HG03139 (cell line): Measurements from ENCODE around the gene DOK5.

Source experiments
- ATAC-seq: cut with Tn5 transposase; IDR thresholded peaks from one replicate; pipeline ENCODE4 v1.9.1; 2021; ENCODE audit not compliant: unreplicated experiment

DOK5 gene

GRCh38 chr20:54512694-54513093 is 37.3 kb downstream of the DOK5 start:
- ATAC-seq, result no peak

GRCh38 chr20:54514028-54514607 is 38.7 kb downstream of the DOK5 start:
- ATAC-seq, result no peak

- no peak for ATAC-seq
These were observed 40.6 kb downstream of the DOK5 start for GRCh38 chr20:54515793-54516628.

- no peak for ATAC-seq
These were observed 42.0 kb downstream of the DOK5 start for GRCh38 chr20:54517241-54517975.

- ATAC-seq, result no peak
These were observed 49.5 kb downstream of the DOK5 start for GRCh38 chr20:54524849-54525248.

- no peak for ATAC-seq
These were observed 50.7 kb downstream of the DOK5 start for GRCh38 chr20:54525916-54526590.

- no peak for ATAC-seq
These were observed 51.4 kb downstream of the DOK5 start for GRCh38 chr20:54526801-54527200.

- ATAC-seq, result no peak
These were observed 57.2 kb downstream of the DOK5 start for GRCh38 chr20:54532573-54532972.

GRCh38 chr20:54534101-54534500 is 58.7 kb downstream of the DOK5 start:
- no peak for ATAC-seq

GRCh38 chr20:54535033-54535432 is 59.6 kb downstream of the DOK5 start:
- no peak for ATAC-seq

- ATAC-seq, result no peak
These were observed 60.4 kb downstream of the DOK5 start for GRCh38 chr20:54535746-54536145.

- ATAC-seq, result no peak
These were observed 64.2 kb downstream of the DOK5 start for GRCh38 chr20:54539521-54540046.

GRCh38 chr20:54543369-54543768 is 68.0 kb downstream of the DOK5 start:
- no peak for ATAC-seq

- no peak for ATAC-seq
These were observed 70.4 kb downstream of the DOK5 start for GRCh38 chr20:54545676-54546358.

- no peak for ATAC-seq
These were observed 73.5 kb downstream of the DOK5 start for GRCh38 chr20:54548849-54549248.

GRCh38 chr20:54549658-54550326 is 74.4 kb downstream of the DOK5 start:
- no peak for ATAC-seq

- ATAC-seq, result no peak
These were observed 75.5 kb downstream of the DOK5 start for GRCh38 chr20:54550776-54551396.

- ATAC-seq, result no peak
These were observed 78.6 kb downstream of the DOK5 start for GRCh38 chr20:54554006-54554405.

GRCh38 chr20:54555150-54555549 is 79.8 kb downstream of the DOK5 start:
- ATAC-seq, result no peak

- ATAC-seq, result no peak
These were observed 81.0 kb downstream of the DOK5 start for GRCh38 chr20:54556406-54556805.
